ENCODE results near the gene ZNF232. TPM values are rescaled to one million over a fixed set of nuclear protein-coding genes. Genes with fewer than 3 reads are reported as not detected.
"Not testable (repeated sequence)": the region's sequence is repeated elsewhere in the genome, so short reads cannot be mapped to it uniquely, and the experiment has no call there.

ZNF232 gene
- polyA plus RNA-seq, 2 of the 4 experiments (the other 2 are of a cell fraction) = 5.1 TPM

- POLR2A ChIA-PET = interaction anchor here (1.0 kb wide), 1 partner anchor 110 kb away, joined by 3 read pairs; the partner anchor contains the start of gene SPAG7
- DNase-seq (ENCODE audit: low read depth in 1 of 2, low spot score in 1 of 2) (no peak), FAIRE-seq (no peak), ATAC-seq (peak; percentile 47 to 51; a peak in 4 of 6 replicates)
- CTCF ChIA-PET = interaction anchor here (0.6 to 1.6 kb wide), 2 partner anchors 11 to 24 kb away, joined by 4 read pairs; no protein-coding TSS in a partner anchor
- peak; percentile 66; the same call in 1 of the 2 replicates for TF ChIP-seq ZNF302 (CRISPR knock-in tag; IDR thresholded peaks at IDR 0.05)
- no peak for TF ChIP-seq HMGXB4 (CRISPR knock-in tag; IDR thresholded peaks at IDR 0.05; ENCODE audit: borderline replicate concordance)
- TF ChIP-seq ZSCAN20 (CRISPR knock-in tag; IDR thresholded peaks at IDR 0.05) = 0 out of 2 replicates have a peak, but pooled peaks have one; percentile 27
- 0 out of 2 replicates have a peak, but pooled peaks have one; percentile 11 for TF ChIP-seq POLR2A (IDR thresholded peaks at IDR 0.05; ENCODE audit: low read length)
- no peak for TF ChIP-seq EHMT2 (IDR thresholded peaks at IDR 0.05; ENCODE audit: low read depth)
- WGBS (ENCODE audit: missing lambda C conversion rate) = 52% methylated on average over 14 of the region's 14 CpGs
- Histone ChIP-seq H3K4me3 (peak overlapping the region; percentile 61), H3K9me3 (peaks cover 61% of the 10 kb centered on the region), H3K4me1 (no peaks in the 10 kb centered on the region), H3K27ac (peak overlapping the region; percentile 67 to 87), H3K4me2 (peak overlapping the region; percentile 78)
These were observed 33.9 kb downstream of the ZNF232 start for GRCh38 chr17:5077781-5078105.

GRCh38 chr17:5077275-5077674, 34.4 kb downstream of the ZNF232 start:
- H3K9me3 ChIP-seq = peaks cover 59% of the 10 kb centered on the region
- H3K4me3 ChIP-seq; H3K4me2 ChIP-seq; H3K27ac ChIP-seq; ATAC-seq; POLR2A ChIA-PET; FAIRE-seq; DNase-seq (ENCODE audit: low read depth in 1 of 2, low spot score in 1 of 2); H3K4me1 ChIP-seq: not testable (repeated sequence)
- CTCF ChIA-PET = interaction anchor here (1.6 kb wide), 1 partner anchor 12 kb away, joined by 4 read pairs; no protein-coding TSS in a partner anchor
- 95% methylated on average over 24 of the region's 24 CpGs for WGBS (ENCODE audit: missing lambda C conversion rate)

- ChIA-PET CTCF (interaction anchor here (0.8 kb wide), 1 partner anchor 13 kb away, joined by 3 read pairs; no protein-coding TSS in a partner anchor), POLR2A (interaction anchor here (0.6 kb wide), 1 partner anchor 25 kb away, joined by 5 read pairs; no protein-coding TSS in a partner anchor)
- 85% methylated on average over 4 of the region's 5 CpGs for WGBS (ENCODE audit: missing lambda C conversion rate)
These were observed 36.2 kb downstream of the ZNF232 start for GRCh38 chr17:5075472-5075871.

GRCh38 chr17:5069724-5070123, 42.0 kb downstream of the ZNF232 start:
- no peak overlapping the region for H3K4me3 ChIP-seq
- H3K9me3 ChIP-seq = peaks cover 9% of the 10 kb centered on the region; the same call in 1 of the 3 replicates
- no peak overlapping the region for H3K27ac ChIP-seq
- CTCF ChIA-PET = interaction anchor here (1.0 kb wide), 1 partner anchor 649 kb away, joined by 3 read pairs; no protein-coding TSS in a partner anchor
- H3K4me2 ChIP-seq = no peak overlapping the region
- POLR2A ChIA-PET = no interaction called here
- ATAC-seq (no peak), DNase-seq (ENCODE audit: low read depth in 1 of 2, low spot score in 1 of 2) (no peak), FAIRE-seq (no peak)
- WGBS (ENCODE audit: missing lambda C conversion rate) = 52% methylated on average over 4 of the region's 4 CpGs
- H3K4me1 ChIP-seq = no peaks in the 10 kb centered on the region
- TF ChIP-seq CHD4 (IDR thresholded peaks at IDR 0.05; ENCODE audit: borderline replicate concordance) (no peak), BHLHE40 (IDR thresholded peaks at IDR 0.05; ENCODE audit: low read depth, low read length) (no peak), BCL3 (IDR thresholded peaks at IDR 0.05) (no peak), CHD2 (IDR thresholded peaks at IDR 0.05; ENCODE audit: low read length, partially characterized antibody) (no peak), POLR2A (IDR thresholded peaks at IDR 0.05; ENCODE audit: low read length) (no peak), CBX2 (IDR thresholded peaks at IDR 0.05; ENCODE audit: borderline replicate concordance, low read depth) (no peak), KDM5A (IDR thresholded peaks at IDR 0.05) (no peak), HES2 (IDR thresholded peaks at IDR 0.05) (no peak), NFE2L2 (conservative IDR thresholded peaks at IDR 0.05; ENCODE audit: low read length) (no peak), POLR2AphosphoS2 (conservative IDR thresholded peaks at IDR 0.05; ENCODE audit: low read length) (no peak), HOXB13 (CRISPR knock-in tag; IDR thresholded peaks at IDR 0.05; ENCODE audit: low read depth) (no peak), E2F6 (IDR thresholded peaks at IDR 0.05; ENCODE audit: borderline replicate concordance, low read depth) (no peak), ESRRA (IDR thresholded peaks at IDR 0.05; ENCODE audit: borderline replicate concordance, low read length) (no peak), EP300 (IDR thresholded peaks at IDR 0.05) (no peak)

More at GRCh38 chr17:5075472-5075871, 36.2 kb downstream of the ZNF232 start:
- FAIRE-seq; H3K27ac ChIP-seq; H3K4me3 ChIP-seq; DNase-seq (ENCODE audit: low read depth in 1 of 2, low spot score in 1 of 2); H3K4me1 ChIP-seq; H3K4me2 ChIP-seq; ATAC-seq: not testable (repeated sequence)
- TF ChIP-seq FOXS1 (CRISPR knock-in tag; IDR thresholded peaks at IDR 0.05) = peak; percentile 72; the same call in 1 of the 2 replicates
- TF ChIP-seq HOXB5 (CRISPR knock-in tag; IDR thresholded peaks at IDR 0.05) = peak; percentile 79; the same call in 1 of the 2 replicates
- peak; percentile 85; the same call in 1 of the 2 replicates for TF ChIP-seq HOXB13 (CRISPR knock-in tag; IDR thresholded peaks at IDR 0.05; ENCODE audit: low read depth)
- peak; percentile 88; the same call in 1 of the 2 replicates for TF ChIP-seq ZNF302 (CRISPR knock-in tag; IDR thresholded peaks at IDR 0.05)
- TF ChIP-seq EHF (CRISPR knock-in tag; IDR thresholded peaks at IDR 0.05) = peak; percentile 93
- H3K9me3 ChIP-seq = peaks cover 52% of the 10 kb centered on the region

Data from A549 (cell line).